Activated CD4-positive, alpha-beta T cell treated with anti-CD3 and anti-CD28 coated beads for 1 hour (primary cell): Measurements from ENCODE around the gene SYDE2.

Experiments used
- DNase-seq: peaks from one replicate; pipeline ENCODE4 v3.0.0-alpha.2; 2020

SYDE2 gene

DNA sequence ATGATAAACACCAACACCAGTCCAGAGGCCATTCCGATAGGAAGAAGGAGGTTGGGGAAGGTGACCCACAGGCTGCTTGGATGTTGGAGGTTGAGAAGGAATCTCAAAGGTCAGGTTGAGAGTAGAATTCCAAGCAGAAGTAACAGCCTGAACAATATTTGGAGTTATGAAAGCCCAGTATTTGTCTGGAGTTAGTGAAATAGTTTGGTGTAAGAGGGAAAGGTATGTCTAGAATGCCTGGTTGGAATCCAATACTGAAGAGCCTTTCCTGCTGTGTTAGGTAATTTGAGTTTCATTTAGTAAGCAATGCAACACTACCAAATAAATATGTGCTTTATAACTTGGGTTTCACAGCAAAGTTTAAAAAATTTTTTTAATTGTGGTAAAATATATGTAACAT is 82.1 kb downstream of the SYDE2 start:
- DNase-seq = no peak

GRCh38 chr1:85116856-85117255 is 84.0 kb downstream of the SYDE2 start:
- DNase-seq = no peak

- no peak for DNase-seq
These were observed 84.9 kb downstream of the SYDE2 start for GRCh38 chr1:85115933-85116332.

- DNase-seq = no peak
These were observed 89.1 kb downstream of the SYDE2 start for GRCh38 chr1:85111695-85112094.

DNA sequence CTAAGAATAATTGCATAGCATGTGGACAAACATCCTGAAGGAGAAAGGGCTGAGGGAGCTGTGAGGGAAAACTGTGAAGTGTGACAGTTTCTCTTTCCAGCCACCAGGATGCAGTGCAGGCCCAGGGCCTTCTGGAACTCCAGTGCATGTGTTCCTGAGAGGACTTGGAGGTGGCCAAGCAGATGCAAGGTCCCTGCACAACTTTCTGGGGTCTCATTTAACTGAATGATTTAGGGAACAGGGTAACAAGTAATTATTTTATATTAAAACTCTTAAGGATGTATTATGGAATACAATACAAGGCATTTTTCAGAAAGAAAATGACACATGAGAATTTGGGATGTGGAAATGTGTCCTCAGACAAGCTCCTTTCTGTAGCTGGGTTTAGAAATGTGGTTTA is 91.3 kb downstream of the SYDE2 start:
- peak; percentile 11 for DNase-seq
